C4-2B (cell line): ENCODE measurements around the gene FXYD3.

Source experiments
- H3K27ac ChIP-seq: fragments of 450-650 bp; 2 replicates; pipeline ENCODE4 v1.5.1; 2017
- ZFX ChIP-seq: fragments of 450-650 bp; IDR thresholded peaks from 2 replicates; pipeline ENCODE4 v1.6.1; 2017
- TF ChIP-seq, protein P1 (sequence below): fragments of 450-650 bp; conservative IDR thresholded peaks from 2 replicates; pipeline ENCODE4 v1.5.1; 2017; ENCODE audit warnings: mild to moderate bottlenecking

The FXYD3 gene

DNA sequence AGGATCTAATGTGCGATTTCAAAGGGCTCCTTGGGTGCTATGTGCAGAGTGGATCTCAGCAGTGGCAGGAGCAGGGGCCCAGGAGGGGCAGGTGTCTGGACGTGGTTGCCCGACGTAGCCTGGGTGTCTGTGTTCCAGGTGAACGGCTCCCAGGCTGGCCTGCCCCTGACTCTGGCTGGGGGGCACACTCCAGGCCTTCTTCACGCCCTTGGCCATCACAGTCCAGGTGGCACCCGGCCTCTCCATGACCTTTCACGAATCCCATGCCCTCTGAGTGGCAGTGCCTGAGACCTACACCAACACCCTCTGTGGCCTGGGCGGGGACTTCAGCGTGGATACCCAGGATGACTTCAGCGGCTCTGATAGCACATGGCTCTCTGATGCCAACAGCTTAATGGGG is 11.3 kb upstream of the FXYD3 start:
- TF ChIP-seq, protein P1, sequence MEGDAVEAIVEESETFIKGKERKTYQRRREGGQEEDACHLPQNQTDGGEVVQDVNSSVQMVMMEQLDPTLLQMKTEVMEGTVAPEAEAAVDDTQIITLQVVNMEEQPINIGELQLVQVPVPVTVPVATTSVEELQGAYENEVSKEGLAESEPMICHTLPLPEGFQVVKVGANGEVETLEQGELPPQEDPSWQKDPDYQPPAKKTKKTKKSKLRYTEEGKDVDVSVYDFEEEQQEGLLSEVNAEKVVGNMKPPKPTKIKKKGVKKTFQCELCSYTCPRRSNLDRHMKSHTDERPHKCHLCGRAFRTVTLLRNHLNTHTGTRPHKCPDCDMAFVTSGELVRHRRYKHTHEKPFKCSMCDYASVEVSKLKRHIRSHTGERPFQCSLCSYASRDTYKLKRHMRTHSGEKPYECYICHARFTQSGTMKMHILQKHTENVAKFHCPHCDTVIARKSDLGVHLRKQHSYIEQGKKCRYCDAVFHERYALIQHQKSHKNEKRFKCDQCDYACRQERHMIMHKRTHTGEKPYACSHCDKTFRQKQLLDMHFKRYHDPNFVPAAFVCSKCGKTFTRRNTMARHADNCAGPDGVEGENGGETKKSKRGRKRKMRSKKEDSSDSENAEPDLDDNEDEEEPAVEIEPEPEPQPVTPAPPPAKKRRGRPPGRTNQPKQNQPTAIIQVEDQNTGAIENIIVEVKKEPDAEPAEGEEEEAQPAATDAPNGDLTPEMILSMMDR = no peak
- no peak for TF ChIP-seq ZFX
- no peak overlapping the region for H3K27ac ChIP-seq

DNA sequence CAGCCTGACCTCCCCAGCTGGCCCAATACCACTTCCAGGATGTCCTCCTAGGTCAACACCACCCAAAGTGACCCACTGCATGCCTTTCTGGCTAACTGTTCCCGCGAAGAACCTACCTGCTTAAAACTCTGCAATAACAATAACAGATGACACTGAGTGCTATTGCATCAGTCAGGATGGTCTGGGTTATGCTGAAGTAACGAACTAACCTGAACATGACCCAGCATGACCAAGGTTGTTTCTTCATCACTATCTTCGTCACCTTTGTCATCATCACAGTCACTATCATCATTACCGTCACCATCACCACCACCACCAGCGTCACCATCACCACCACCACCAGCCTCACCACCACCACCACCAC is 10.6 kb upstream of the FXYD3 start:
- TF ChIP-seq, protein P1 = no peak
- no peak for TF ChIP-seq ZFX
- H3K27ac ChIP-seq = no peak overlapping the region

DNA sequence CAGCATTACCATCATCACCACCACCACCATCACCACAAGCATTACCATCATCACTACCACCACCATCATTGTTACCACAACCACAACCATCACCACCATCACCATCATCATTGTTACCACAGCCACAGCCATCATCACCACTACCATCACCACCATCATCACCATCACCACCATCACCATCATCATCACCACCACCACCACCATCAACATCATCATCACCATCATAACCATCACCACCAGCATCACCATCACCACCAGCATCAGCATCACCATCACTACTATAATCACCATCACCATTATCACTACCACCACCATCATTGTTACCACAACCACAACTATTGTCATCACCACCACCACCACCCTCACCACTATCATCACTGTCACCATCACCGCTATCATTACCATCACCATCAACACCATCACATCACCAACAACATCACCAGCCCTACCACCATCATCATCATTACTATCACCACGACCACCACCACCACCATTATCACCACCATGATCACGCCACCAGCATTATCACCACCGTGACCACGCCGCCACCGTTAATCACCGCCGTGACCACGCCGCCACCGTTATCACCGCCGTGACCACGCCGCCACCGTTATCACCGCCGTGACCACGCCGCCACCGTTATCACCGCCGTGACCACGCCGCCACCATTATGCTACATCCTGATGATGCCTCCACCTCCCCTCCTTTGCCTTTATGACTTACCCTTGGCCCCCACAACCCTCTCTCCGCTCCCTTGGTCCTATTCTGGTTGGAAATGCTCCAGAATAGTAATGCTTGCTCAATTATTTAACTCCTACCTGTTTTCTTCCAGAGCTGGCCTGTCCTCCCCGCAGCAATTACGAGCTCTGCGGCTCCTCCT is 10.0 kb upstream of the FXYD3 start:
- TF ChIP-seq, protein P1 = no peak
- TF ChIP-seq ZFX = no peak
- no peak overlapping the region for H3K27ac ChIP-seq

GRCh38 chr19:35106291-35106583 is 9.4 kb upstream of the FXYD3 start:
- no peak overlapping the region for H3K27ac ChIP-seq
- no peak for TF ChIP-seq ZFX
- TF ChIP-seq, protein P1 = no peak

- TF ChIP-seq, protein P1 = no peak
- TF ChIP-seq ZFX = no peak
- no peak overlapping the region for H3K27ac ChIP-seq
Observed at GRCh38 chr19:35106898-35107541, 8.6 kb upstream of the FXYD3 start.

DNA sequence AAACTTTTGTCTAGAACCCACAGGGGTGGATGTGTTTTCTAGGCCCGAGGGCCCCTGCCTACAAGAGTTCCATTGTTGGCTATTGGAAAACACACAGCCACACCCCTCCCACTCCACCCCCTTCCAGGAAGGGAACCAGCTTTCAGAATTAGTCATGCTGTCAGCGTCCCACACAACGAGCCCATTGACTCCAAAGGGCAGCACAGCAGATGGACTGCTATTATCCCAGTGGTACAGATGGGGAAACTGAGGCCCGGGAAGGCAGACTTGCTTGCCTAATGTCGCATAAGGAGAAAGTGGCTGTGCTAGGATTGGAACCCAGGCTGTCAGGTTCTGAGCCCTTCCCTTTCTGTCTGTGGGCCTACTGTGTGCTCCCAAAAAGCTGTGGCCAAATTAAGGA is 8.1 kb upstream of the FXYD3 start:
- TF ChIP-seq, protein P1 = no peak
- TF ChIP-seq ZFX = no peak
- H3K27ac ChIP-seq = no peak overlapping the region

- H3K27ac ChIP-seq = no peak overlapping the region
- no peak for TF ChIP-seq ZFX
- TF ChIP-seq, protein P1 = no peak
Observed at GRCh38 chr19:35108730-35109129, 6.9 kb upstream of the FXYD3 start.
